Cardiac muscle cell (in vitro differentiated cells and primary cell): ENCODE results near the gene NUDT5. TPM values are rescaled to one million over a fixed set of nuclear protein-coding genes. Genes with fewer than 3 reads are reported as not detected.
A peak's percentile ranks its signal among the peaks of the same experiment; 100 is the strongest.

Experiments used
- DNase-seq, 2 donors: peaks; one replicate each; pipeline versions ENCODE4 v3.0.0 to v3.0.0-alpha.2; 2010 to 2017; ENCODE audit warnings: low read depth in 1 of 2, low spot score in 1 of 2
- H3K27ac ChIP-seq: fragments of 200-600 bp; sonication (generic); 2 replicates; pipeline ENCODE4 v1.5.1; 2016
- H3K27me3 ChIP-seq: fragments of 200-600 bp; sonication (generic); 2 replicates; pipeline ENCODE4 v1.6.0; 2016; ENCODE audit warnings: control low read depth
- H3K36me3 ChIP-seq: fragments of 200-600 bp; sonication (generic); 2 replicates; pipeline ENCODE4 v1.5.1; 2016; ENCODE audit warnings: control low read depth
- H3K4me1 ChIP-seq: fragments of 200-600 bp; sonication (generic); 2 replicates; pipeline ENCODE4 v1.8.1; 2017; ENCODE audit warnings: low read depth, mild to moderate bottlenecking, mixed run types
- H3K4me3 ChIP-seq: fragments of 200-600 bp; sonication (generic); 2 replicates; pipeline ENCODE4 v1.5.1; 2016; ENCODE audit warnings: mild to moderate bottlenecking
- H3K9me3 ChIP-seq: fragments of 200-600 bp; sonication (generic); 2 replicates; pipeline ENCODE4 v1.5.1; 2017; ENCODE audit warnings: low read depth, mild to moderate bottlenecking, control low read depth
- CTCF ChIP-seq: IDR thresholded peaks from 2 replicates; pipeline ENCODE4 v1.5.1; 2012; ENCODE audit warnings: low read depth, mild to moderate bottlenecking, low read length
- polyA plus RNA-seq: library from polyadenylated mRNA; unstranded; fragments of >200 nt; fragmentation: Nextera tagmentation; extraction: Ambion mirVana; gene quantifications from 2 replicates; pipeline ENCODE4 v1.2.1, GENCODE V29; 2016
- total RNA-seq: library from RNA; depleted of rRNA; stranded (reverse); fragments of >200 nt; gene quantifications from 2 replicates; pipeline ENCODE4 v1.2.3, GENCODE V29; 2016

NUDT5 gene
- total and polyA plus RNA-seq, 2 experiments from 2014 or later, result 49.3 to 122 TPM

GRCh38 chr10:12201543-12201942 lies 5.9 kb upstream of the NUDT5 start:
- Histone ChIP-seq H3K4me3 (no peak overlapping the region), H3K36me3 (peaks cover 26% of the 10 kb centered on the region), H3K4me1 (peaks cover 10% of the 10 kb centered on the region), H3K27ac (no peak overlapping the region), H3K27me3 (no peaks in the 10 kb centered on the region), H3K9me3 (no peaks in the 10 kb centered on the region)
- no peak for TF ChIP-seq CTCF
- DNase-seq, result no peak

- no peak for TF ChIP-seq CTCF
- H3K36me3 ChIP-seq, result peaks cover 26% of the 10 kb centered on the region
- no peak for DNase-seq
- no peak overlapping the region for H3K4me3 ChIP-seq
- no peak overlapping the region for H3K27ac ChIP-seq
- no peaks in the 10 kb centered on the region for H3K9me3 ChIP-seq
- peaks cover 10% of the 10 kb centered on the region for H3K4me1 ChIP-seq
- no peaks in the 10 kb centered on the region for H3K27me3 ChIP-seq
These were observed 5.2 kb upstream of the NUDT5 start for GRCh38 chr10:12200850-12201249.

- H3K36me3 ChIP-seq, result peaks cover 22% of the 10 kb centered on the region
- H3K4me3 ChIP-seq, result no peak overlapping the region
- no peaks in the 10 kb centered on the region for H3K27me3 ChIP-seq
- peaks cover 15% of the 10 kb centered on the region for H3K4me1 ChIP-seq
- TF ChIP-seq CTCF, result no peak
- no peak overlapping the region for H3K27ac ChIP-seq
- H3K9me3 ChIP-seq, result no peaks in the 10 kb centered on the region
- no peak for DNase-seq
These were observed 2.5 kb upstream of the NUDT5 start for GRCh38 chr10:12198156-12198555.

GRCh38 chr10:12196531-12197211 lies 980 bp upstream of the NUDT5 start:
- TF ChIP-seq CTCF, result no peak
- H3K36me3 ChIP-seq, result peaks cover 18% of the 10 kb centered on the region
- no peaks in the 10 kb centered on the region for H3K9me3 ChIP-seq
- no peak for DNase-seq
- no peaks in the 10 kb centered on the region for H3K27me3 ChIP-seq
- peaks cover 15% of the 10 kb centered on the region for H3K4me1 ChIP-seq
- peak overlapping the region; percentile 90 for H3K27ac ChIP-seq
- peak overlapping the region; percentile 90 for H3K4me3 ChIP-seq

GRCh38 chr10:12195281-12195602 lies 449 bp downstream of the NUDT5 start:
- peak in 1 of 2 donors; percentile 21 for DNase-seq

More at GRCh38 chr10:12195281-12195602, 449 bp downstream of the NUDT5 start:
- Histone ChIP-seq H3K27me3 (no peaks in the 10 kb centered on the region), H3K4me1 (peaks cover 15% of the 10 kb centered on the region), H3K4me3 (peak overlapping the region; percentile 90), H3K27ac (peak overlapping the region; percentile 90), H3K9me3 (no peaks in the 10 kb centered on the region), H3K36me3 (peaks cover 10% of the 10 kb centered on the region)
- TF ChIP-seq CTCF, result no peak
